ENCODE results near the gene NANOGP8. TPM values are rescaled to one million over a fixed set of nuclear protein-coding genes. Genes with fewer than 3 reads are reported as not detected.

Gene NANOGP8
- total RNA-seq, 4 donors from 2014 or later, result 1.2 to 9.4 (median 1.8) TPM

DNA sequence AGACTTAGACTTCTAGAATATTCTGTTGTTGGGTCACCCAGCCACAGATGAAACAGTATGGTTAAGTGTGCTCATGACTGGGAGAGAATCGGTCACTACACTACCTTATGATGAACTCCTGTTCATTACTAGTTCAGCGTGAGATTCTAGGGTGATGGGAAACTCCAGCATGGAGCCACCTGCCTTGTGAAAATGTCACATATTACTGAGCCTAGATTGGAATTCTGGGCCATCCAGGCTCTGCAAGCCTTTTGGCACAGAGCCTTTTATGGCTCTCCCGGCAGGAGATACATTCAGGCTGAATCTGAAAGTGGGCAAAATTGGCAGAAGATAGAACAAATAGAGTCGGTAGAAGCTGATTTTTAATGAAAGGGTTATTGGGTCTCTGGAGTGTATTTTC lies 19.0 kb downstream of the NANOGP8 start:
- Histone ChIP-seq H3K9me3 (no peaks in the 10 kb centered on the region), H3K27ac (no peak overlapping the region), H3K27me3 (no peaks in the 10 kb centered on the region), H3K36me3 (no peaks in the 10 kb centered on the region), H3K4me3 (no peak overlapping the region), H3K4me1 (peaks cover 0 to 6% (median 3%) of the 10 kb centered on the region in 4 donors)
- no peak for TF ChIP-seq POLR2A (IDR thresholded peaks at IDR 0.05)
- TF ChIP-seq, protein P1, sequence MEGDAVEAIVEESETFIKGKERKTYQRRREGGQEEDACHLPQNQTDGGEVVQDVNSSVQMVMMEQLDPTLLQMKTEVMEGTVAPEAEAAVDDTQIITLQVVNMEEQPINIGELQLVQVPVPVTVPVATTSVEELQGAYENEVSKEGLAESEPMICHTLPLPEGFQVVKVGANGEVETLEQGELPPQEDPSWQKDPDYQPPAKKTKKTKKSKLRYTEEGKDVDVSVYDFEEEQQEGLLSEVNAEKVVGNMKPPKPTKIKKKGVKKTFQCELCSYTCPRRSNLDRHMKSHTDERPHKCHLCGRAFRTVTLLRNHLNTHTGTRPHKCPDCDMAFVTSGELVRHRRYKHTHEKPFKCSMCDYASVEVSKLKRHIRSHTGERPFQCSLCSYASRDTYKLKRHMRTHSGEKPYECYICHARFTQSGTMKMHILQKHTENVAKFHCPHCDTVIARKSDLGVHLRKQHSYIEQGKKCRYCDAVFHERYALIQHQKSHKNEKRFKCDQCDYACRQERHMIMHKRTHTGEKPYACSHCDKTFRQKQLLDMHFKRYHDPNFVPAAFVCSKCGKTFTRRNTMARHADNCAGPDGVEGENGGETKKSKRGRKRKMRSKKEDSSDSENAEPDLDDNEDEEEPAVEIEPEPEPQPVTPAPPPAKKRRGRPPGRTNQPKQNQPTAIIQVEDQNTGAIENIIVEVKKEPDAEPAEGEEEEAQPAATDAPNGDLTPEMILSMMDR (IDR thresholded peaks at IDR 0.05), result no peak
- TF ChIP-seq EP300 (IDR thresholded peaks at IDR 0.05), result no peak
- no peak for DNase-seq (ENCODE audit: low spot score in 2 of 2)
- WGBS, 2 donors, result 85 to 87% methylated on average over 4 of the region's 4 CpGs

DNA sequence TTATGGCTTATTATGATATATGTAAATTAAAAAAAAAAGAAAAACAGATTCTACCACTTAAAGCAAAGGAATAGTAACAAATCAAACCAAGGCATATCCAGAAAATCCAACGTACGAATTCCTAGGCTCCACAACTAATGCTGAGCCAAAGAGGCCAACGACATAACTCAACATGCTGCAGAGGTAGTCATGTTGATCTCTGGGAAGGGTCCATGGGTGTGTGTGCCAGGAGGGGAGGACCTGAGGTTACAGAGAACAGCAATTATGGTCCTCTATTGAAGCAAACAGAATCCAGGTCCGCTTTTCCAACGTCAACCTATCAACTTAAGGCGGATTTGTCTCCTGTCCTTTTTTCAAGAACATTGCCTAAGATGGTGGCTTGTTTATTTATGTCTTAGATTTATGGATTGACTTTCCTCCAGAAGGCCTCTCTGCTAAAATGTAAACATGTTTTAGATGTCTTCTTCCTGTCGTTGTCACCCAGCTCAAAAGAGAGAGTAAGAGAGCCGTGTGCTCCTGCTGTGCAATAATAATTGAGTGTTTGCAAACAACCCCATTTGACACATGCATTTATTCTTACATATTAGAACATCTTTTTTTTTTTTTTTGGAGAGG lies 20.4 kb downstream of the NANOGP8 start:
- Histone ChIP-seq H3K27ac (no peak overlapping the region), H3K9me3 (no peaks in the 10 kb centered on the region), H3K36me3 (no peaks in the 10 kb centered on the region), H3K27me3 (no peaks in the 10 kb centered on the region), H3K4me1 (peaks cover 0 to 6% (median 3%) of the 10 kb centered on the region in 4 donors), H3K4me3 (no peak overlapping the region)
- 76 to 77% methylated on average over 8 of the region's 8 CpGs for WGBS, 2 donors
- TF ChIP-seq POLR2A (IDR thresholded peaks at IDR 0.05) (no peak), EP300 (IDR thresholded peaks at IDR 0.05) (no peak)
- TF ChIP-seq, protein P1 (IDR thresholded peaks at IDR 0.05), result no peak
- DNase-seq (ENCODE audit: low spot score in 2 of 2), result no peak

DNA sequence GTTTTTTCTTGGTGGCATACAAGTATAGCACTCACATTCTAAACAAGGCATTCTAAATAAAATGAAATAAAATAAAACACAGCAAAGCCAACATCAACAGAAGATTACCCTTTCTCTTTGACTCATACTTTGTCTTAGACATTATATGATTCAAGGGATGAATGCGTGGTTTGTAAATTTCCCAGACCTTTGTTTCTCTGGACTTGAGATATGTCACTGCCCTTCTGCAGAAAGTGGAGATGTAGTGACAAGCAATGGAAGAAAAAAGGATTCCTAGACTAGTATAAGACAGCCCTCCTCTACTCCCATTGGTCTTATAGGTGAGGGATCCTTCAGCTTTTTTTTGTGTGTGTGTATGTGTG lies 22.4 kb downstream of the NANOGP8 start:
- Histone ChIP-seq H3K27me3 (no peaks in the 10 kb centered on the region), H3K9me3 (no peaks in the 10 kb centered on the region), H3K36me3 (no peaks in the 10 kb centered on the region), H3K4me1 (peaks cover 0 to 4% (median 1%) of the 10 kb centered on the region in 4 donors), H3K27ac (no peak overlapping the region), H3K4me3 (no peak overlapping the region)
- TF ChIP-seq EP300 (IDR thresholded peaks at IDR 0.05) (no peak), POLR2A (IDR thresholded peaks at IDR 0.05) (no peak)
- TF ChIP-seq, protein P1 (IDR thresholded peaks at IDR 0.05), result no peak
- WGBS, 2 donors, result 88 to 98% methylated on average over 1 of the region's 1 CpG
- no peak for DNase-seq (ENCODE audit: low spot score in 2 of 2)

DNA sequence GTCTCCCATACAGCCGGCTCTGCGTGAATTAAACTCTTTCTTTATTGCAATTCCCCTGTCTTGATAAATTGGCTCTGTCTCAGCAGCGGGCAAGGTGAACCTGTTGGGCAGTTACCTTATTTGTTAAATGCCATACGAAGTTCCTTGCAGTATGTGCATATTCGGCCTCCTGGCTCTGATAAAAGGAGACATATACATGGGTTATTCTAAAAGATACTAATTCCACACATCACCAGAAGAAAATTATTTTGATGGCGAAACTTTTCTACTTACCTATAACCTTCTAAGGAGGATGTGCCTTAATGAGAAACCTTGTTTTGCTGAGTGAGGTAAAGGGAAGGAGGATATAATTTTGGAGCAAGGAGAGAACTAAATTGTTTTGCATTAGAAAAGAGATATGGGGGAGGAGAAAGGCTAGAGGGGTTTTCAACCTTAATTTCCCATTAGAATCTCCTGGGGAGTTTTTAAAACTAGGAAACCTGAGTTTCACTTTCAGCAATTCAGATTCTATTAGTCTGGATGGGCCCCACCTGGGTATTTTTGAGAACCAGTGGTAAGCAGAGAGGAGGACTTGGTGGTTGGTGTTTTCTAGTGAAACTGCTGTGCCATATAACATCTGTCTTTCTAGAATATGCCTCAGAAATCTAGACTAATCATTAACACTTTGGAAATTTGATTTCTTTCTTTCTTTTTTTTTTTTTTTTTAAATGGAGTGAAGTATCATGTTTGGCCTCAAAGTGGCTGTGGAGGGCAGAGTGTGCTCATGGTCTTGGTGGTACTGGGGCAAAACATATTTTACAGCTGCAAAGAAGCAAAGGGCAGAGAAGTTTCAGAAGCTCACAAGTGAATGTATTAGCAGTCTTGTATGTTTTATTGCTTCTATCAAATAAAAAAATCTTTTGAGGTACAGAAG lies 23.0 kb downstream of the NANOGP8 start:
- Histone ChIP-seq H3K9me3 (no peaks in the 10 kb centered on the region), H3K27ac (no peak overlapping the region), H3K27me3 (no peaks in the 10 kb centered on the region), H3K4me3 (no peak overlapping the region), H3K36me3 (no peaks in the 10 kb centered on the region), H3K4me1 (no peaks in the 10 kb centered on the region)
- DNase-seq (ENCODE audit: low spot score in 2 of 2), result no peak
- WGBS, 2 donors, result 67 to 73% methylated on average over 6 of the region's 6 CpGs
- TF ChIP-seq, protein P1 (IDR thresholded peaks at IDR 0.05), result no peak
- TF ChIP-seq EP300 (IDR thresholded peaks at IDR 0.05), result no peak
- no peak for TF ChIP-seq POLR2A (IDR thresholded peaks at IDR 0.05)

Data from tibial nerve (tissue), 4 donors.